WTC11 (cell line): Measurements from ENCODE around the gene VCL. TPM values are rescaled to one million over a fixed set of nuclear protein-coding genes. Genes with fewer than 3 reads are reported as not detected.

Source experiments
- ATAC-seq: fragments of 200-7000 bp; cut with Tn5 transposase; 2 replicates; pipeline ENCODE4 v1.10.0; 2021; ENCODE audit warnings: mild to moderate bottlenecking, moderate library complexity
- CTCF ChIA-PET: fragments of 300-600 bp; sonication (Branson Sonifier 250); formaldehyde crosslinking; loops from one replicate; lab custom pipeline; 2021; ENCODE audit warnings: antibody characterized with exemption; lab: Charles Lee
- POLR2A ChIA-PET: fragments of 350-600 bp; sonication (Branson Sonifier 250); formaldehyde crosslinking; loops from one replicate; lab custom pipeline; 2021; ENCODE audit warnings: antibody characterized with exemption; lab: Charles Lee
- DNase-seq: peaks from one replicate; pipeline ENCODE4 v3.0.0; 2021; ENCODE audit warnings: low spot score
- H3K27ac Mint-ChIP-seq: 2 replicates; pipeline ENCODE4 v1.8.0; 2021; ENCODE audit warnings: mixed read lengths
- H3K27me3 Mint-ChIP-seq: 2 replicates; pipeline ENCODE4 v1.8.0; 2021; ENCODE audit warnings: low read depth, mild to moderate bottlenecking, moderate library complexity, mixed read lengths
- H3K36me3 Mint-ChIP-seq: 2 replicates; pipeline ENCODE4 v1.8.0; 2021; ENCODE audit warnings: mixed read lengths
- H3K4me1 Mint-ChIP-seq: 2 replicates; pipeline ENCODE4 v1.8.0; 2022; ENCODE audit warnings: mixed read lengths
- H3K4me3 Mint-ChIP-seq: 2 replicates; pipeline ENCODE4 v1.8.0; 2021; ENCODE audit warnings: mild to moderate bottlenecking, moderate library complexity, mixed read lengths
- H3K9me3 Mint-ChIP-seq: 2 replicates; pipeline ENCODE4 v1.8.0; 2021; ENCODE audit warnings: mixed read lengths
- CDX4 ChIP-seq: fragments of 250-450 bp; sonication (Bioruptor Pico); IDR thresholded peaks from 2 replicates; pipeline ENCODE4 v1.9.0; 2021; ENCODE audit warnings: moderate library complexity, mild to moderate bottlenecking, inconsistent platforms, borderline replicate concordance
- CREM ChIP-seq: sonication (generic); formaldehyde crosslinking; IDR thresholded peaks from 2 replicates; pipeline ENCODE4 v1.8.1; 2022; ENCODE audit warnings: mild to moderate bottlenecking, missing genetic modification reagents, moderate library complexity
- EMX1 ChIP-seq: fragments of 250-450 bp; sonication (Bioruptor Pico); IDR thresholded peaks from 2 replicates; pipeline ENCODE4 v1.8.0; 2021; ENCODE audit warnings: mild to moderate bottlenecking
- FOXP1 ChIP-seq: sonication (generic); formaldehyde crosslinking; IDR thresholded peaks from 2 replicates; pipeline ENCODE4 v1.8.0; 2022; ENCODE audit warnings: missing genetic modification reagents, mild to moderate bottlenecking, moderate library complexity, borderline replicate concordance
- MLX ChIP-seq: sonication (generic); formaldehyde crosslinking; IDR thresholded peaks from 2 replicates; pipeline ENCODE4 v1.8.1; 2023; ENCODE audit warnings: mild to moderate bottlenecking, missing genetic modification reagents, moderate library complexity
- NR1H2 ChIP-seq: sonication (generic); formaldehyde crosslinking; IDR thresholded peaks from 2 replicates; pipeline ENCODE4 v1.9.0; 2021; ENCODE audit warnings: mild to moderate bottlenecking, moderate library complexity, missing genetic modification reagents
- OVOL2 ChIP-seq: fragments of 250-450 bp; sonication (Bioruptor Pico); IDR thresholded peaks from 2 replicates; pipeline ENCODE4 v1.9.0; 2021; ENCODE audit warnings: mild to moderate bottlenecking, borderline replicate concordance
- SOX15 ChIP-seq: fragments of 250-450 bp; sonication (Bioruptor Pico); IDR thresholded peaks from 2 replicates; pipeline ENCODE4 v1.9.0; 2021; ENCODE audit warnings: mild to moderate bottlenecking
- TCF7 ChIP-seq: sonication (generic); formaldehyde crosslinking; IDR thresholded peaks from 2 replicates; pipeline ENCODE4 v1.8.0; 2022; ENCODE audit warnings: mild to moderate bottlenecking, low read depth, missing genetic modification reagents, moderate library complexity
- USF2 ChIP-seq: sonication (generic); formaldehyde crosslinking; IDR thresholded peaks from 2 replicates; pipeline ENCODE4 v1.8.1; 2023; ENCODE audit warnings: mild to moderate bottlenecking, missing genetic modification reagents, moderate library complexity
- ZNF219 ChIP-seq: sonication (generic); formaldehyde crosslinking; IDR thresholded peaks from 2 replicates; pipeline ENCODE4 v1.8.0; 2023; ENCODE audit warnings: missing genetic modification reagents, mild to moderate bottlenecking, borderline replicate concordance
- ZNF281 ChIP-seq: sonication (generic); formaldehyde crosslinking; IDR thresholded peaks from 2 replicates; pipeline ENCODE4 v1.8.0; 2023; ENCODE audit warnings: mild to moderate bottlenecking, missing genetic modification reagents
- total RNA-seq: library from RNA; stranded (reverse); gene quantifications from 3 replicates; pipeline ENCODE4 v1.2.3, GENCODE V29; 2021
- TF ChIP-seq, protein P1 (sequence below): sonication (generic); formaldehyde crosslinking; IDR thresholded peaks from 2 replicates; pipeline ENCODE4 v1.8.1; 2023; ENCODE audit warnings: mild to moderate bottlenecking, missing genetic modification reagents
- TF ChIP-seq, protein P2 (sequence below): sonication (generic); formaldehyde crosslinking; IDR thresholded peaks from 2 replicates; pipeline ENCODE4 v1.8.0; 2022; ENCODE audit warnings: mild to moderate bottlenecking, missing genetic modification reagents
- TF ChIP-seq, protein P3 (sequence below): fragments of 250-450 bp; sonication (Bioruptor Pico); IDR thresholded peaks from 2 replicates; pipeline ENCODE4 v1.9.0; 2021; ENCODE audit warnings: mild to moderate bottlenecking
- TF ChIP-seq, protein P4 (sequence below): sonication (generic); formaldehyde crosslinking; IDR thresholded peaks from 2 replicates; pipeline ENCODE4 v1.8.0; 2022; ENCODE audit warnings: mild to moderate bottlenecking, missing genetic modification reagents

VCL gene
- total RNA-seq, 1 experiment from 2014 or later = 225 TPM

DNA sequence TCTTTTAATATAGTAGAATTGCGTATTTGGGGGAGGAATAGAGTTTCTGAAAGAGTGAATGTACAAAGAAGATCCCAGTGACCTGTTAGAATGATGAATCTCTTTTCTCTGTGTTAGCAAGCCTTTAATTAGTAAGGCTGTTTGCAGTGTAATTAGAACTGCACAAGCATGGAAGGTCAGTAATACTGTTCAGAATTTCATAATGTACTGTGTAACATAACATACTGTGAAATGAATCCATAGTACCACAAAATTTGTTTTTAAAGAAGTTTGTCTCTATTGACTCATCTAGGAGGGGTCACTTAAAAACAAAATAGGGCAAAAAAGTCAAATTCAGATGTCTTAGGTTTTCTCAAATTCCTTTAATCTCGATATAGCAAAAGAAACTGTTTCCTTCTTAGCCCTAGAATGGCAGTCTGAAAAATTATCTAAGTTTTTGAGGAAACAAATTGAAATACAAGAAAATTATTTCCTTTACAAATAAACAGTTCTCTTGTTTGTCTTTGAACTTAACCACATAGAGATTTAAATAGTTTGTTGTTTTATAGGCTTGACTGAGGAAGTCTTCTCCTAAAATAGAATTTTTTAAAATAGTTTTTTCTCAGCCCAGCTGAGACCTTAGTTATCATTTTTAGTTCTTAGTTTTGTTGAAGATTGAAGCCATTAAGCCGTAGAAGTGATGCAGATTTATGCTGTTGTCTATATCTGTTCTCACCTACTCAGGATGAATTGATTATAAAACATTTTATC lies 165.6 kb downstream of the VCL start (continued):
- TF ChIP-seq, protein P1, sequence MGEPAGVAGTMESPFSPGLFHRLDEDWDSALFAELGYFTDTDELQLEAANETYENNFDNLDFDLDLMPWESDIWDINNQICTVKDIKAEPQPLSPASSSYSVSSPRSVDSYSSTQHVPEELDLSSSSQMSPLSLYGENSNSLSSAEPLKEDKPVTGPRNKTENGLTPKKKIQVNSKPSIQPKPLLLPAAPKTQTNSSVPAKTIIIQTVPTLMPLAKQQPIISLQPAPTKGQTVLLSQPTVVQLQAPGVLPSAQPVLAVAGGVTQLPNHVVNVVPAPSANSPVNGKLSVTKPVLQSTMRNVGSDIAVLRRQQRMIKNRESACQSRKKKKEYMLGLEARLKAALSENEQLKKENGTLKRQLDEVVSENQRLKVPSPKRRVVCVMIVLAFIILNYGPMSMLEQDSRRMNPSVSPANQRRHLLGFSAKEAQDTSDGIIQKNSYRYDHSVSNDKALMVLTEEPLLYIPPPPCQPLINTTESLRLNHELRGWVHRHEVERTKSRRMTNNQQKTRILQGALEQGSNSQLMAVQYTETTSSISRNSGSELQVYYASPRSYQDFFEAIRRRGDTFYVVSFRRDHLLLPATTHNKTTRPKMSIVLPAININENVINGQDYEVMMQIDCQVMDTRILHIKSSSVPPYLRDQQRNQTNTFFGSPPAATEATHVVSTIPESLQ (CRISPR knock-in tag) = no peak
- no peak for TF ChIP-seq TCF7 (CRISPR knock-in tag)
- TF ChIP-seq OVOL2 (CRISPR knock-in tag) = no peak

GRCh38 chr10:74164716-74165529 lies 167.0 kb downstream of the VCL start:
- H3K4me1 Mint-ChIP-seq = peaks cover 7% of the 10 kb centered on the region
- CTCF ChIA-PET = interaction anchor here (1.3 kb wide), 1 partner anchor 12 kb away, joined by 3 read pairs; no protein-coding TSS in a partner anchor
- no peaks in the 10 kb centered on the region for H3K9me3 Mint-ChIP-seq
- H3K4me3 Mint-ChIP-seq = no peak overlapping the region
- POLR2A ChIA-PET = interaction anchor here (0.5 to 1.1 kb wide), 3 partner anchors 14 to 769 kb away, joined by 4 to 6 read pairs (median 4); partner anchors contain the start of genes ADK, AP3M1 and VCL
- no peak for DNase-seq
- H3K27me3 Mint-ChIP-seq = no peaks in the 10 kb centered on the region
- no peak for ATAC-seq
- no peak for TF ChIP-seq CDX4 (CRISPR knock-in tag)
- no peak for TF ChIP-seq CREM (CRISPR knock-in tag)
- no peak for TF ChIP-seq EMX1 (CRISPR knock-in tag)
- TF ChIP-seq ZNF219 = no peak
- no peak for TF ChIP-seq SOX15 (CRISPR knock-in tag)
- no peak for TF ChIP-seq NR1H2 (CRISPR knock-in tag)
- TF ChIP-seq, protein P2, sequence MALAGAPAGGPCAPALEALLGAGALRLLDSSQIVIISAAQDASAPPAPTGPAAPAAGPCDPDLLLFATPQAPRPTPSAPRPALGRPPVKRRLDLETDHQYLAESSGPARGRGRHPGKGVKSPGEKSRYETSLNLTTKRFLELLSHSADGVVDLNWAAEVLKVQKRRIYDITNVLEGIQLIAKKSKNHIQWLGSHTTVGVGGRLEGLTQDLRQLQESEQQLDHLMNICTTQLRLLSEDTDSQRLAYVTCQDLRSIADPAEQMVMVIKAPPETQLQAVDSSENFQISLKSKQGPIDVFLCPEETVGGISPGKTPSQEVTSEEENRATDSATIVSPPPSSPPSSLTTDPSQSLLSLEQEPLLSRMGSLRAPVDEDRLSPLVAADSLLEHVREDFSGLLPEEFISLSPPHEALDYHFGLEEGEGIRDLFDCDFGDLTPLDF (CRISPR knock-in tag) = no peak
- TF ChIP-seq, protein P3, sequence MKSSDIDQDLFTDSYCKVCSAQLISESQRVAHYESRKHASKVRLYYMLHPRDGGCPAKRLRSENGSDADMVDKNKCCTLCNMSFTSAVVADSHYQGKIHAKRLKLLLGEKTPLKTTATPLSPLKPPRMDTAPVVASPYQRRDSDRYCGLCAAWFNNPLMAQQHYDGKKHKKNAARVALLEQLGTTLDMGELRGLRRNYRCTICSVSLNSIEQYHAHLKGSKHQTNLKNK (CRISPR knock-in tag) = no peak
- TF ChIP-seq MLX (CRISPR knock-in tag) = no peak
- TF ChIP-seq, protein P4, sequence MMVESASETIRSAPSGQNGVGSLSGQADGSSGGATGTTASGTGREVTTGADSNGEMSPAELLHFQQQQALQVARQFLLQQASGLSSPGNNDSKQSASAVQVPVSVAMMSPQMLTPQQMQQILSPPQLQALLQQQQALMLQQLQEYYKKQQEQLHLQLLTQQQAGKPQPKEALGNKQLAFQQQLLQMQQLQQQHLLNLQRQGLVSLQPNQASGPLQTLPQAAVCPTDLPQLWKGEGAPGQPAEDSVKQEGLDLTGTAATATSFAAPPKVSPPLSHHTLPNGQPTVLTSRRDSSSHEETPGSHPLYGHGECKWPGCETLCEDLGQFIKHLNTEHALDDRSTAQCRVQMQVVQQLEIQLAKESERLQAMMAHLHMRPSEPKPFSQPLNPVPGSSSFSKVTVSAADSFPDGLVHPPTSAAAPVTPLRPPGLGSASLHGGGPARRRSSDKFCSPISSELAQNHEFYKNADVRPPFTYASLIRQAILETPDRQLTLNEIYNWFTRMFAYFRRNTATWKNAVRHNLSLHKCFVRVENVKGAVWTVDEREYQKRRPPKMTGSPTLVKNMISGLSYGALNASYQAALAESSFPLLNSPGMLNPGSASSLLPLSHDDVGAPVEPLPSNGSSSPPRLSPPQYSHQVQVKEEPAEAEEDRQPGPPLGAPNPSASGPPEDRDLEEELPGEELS (CRISPR knock-in tag) = no peak
- no peak for TF ChIP-seq FOXP1 (CRISPR knock-in tag)
- TF ChIP-seq USF2 (CRISPR knock-in tag) = no peak
- TF ChIP-seq ZNF281 (CRISPR knock-in tag) = no peak
- H3K36me3 Mint-ChIP-seq = no peaks in the 10 kb centered on the region
- peak overlapping the region; percentile 47 for H3K27ac Mint-ChIP-seq
